DND-41 (cell line): ENCODE measurements around the gene ALPL.

Experiments used
- CTCF ChIP-seq: IDR thresholded peaks from 2 replicates; pipeline ENCODE4 v1.5.1; 2012; ENCODE audit warnings: borderline replicate concordance, low read length, moderate library complexity, mild to moderate bottlenecking; ENCODE audit not compliant: poor library complexity, severe bottlenecking; ENCODE audit errors: extremely low read depth
- EZH2 ChIP-seq: IDR thresholded peaks from 3 replicates; pipeline ENCODE4 v1.6.1; 2012; ENCODE audit warnings: borderline replicate concordance, low read depth, mild to moderate bottlenecking, moderate library complexity, low read length, inconsistent platforms; ENCODE audit not compliant: severe bottlenecking

- TF ChIP-seq CTCF (no peak), EZH2 (no peak)
These were observed 89.2 kb downstream of the ALPL start for GRCh38 chr1:21598417-21598816.
